MCF 10A (cell line): ENCODE results near the gene PLCD3. TPM values are rescaled to one million over a fixed set of nuclear protein-coding genes. Genes with fewer than 3 reads are reported as not detected.

Source experiments
- BruUV-seq: library from RNA; stranded (reverse); fragments of 400-500 nt; replicated peaks from 2 replicates; lab custom pipeline; 2021; lab: Mats Ljungman, UMichigan
- CTCF ChIA-PET: fragments of 300-600 bp; sonication (Branson Sonifier 250); formaldehyde crosslinking; extraction: SDS; loops from one replicate; lab custom pipeline; 2021; ENCODE audit warnings: antibody characterized with exemption, inconsistent platforms; lab: Yijun Ruan, JAX
- POLR2A ChIA-PET: fragments of 300-600, 350-650 bp; sonication (Branson Sonifier 250); formaldehyde crosslinking; extraction: SDS; loops from one replicate; lab custom pipeline; 2020; ENCODE audit warnings: antibody characterized with exemption, inconsistent platforms; lab: Yijun Ruan, JAX
- DNase-seq: peaks from one replicate; pipeline ENCODE4 v3.0.0-alpha.2; 2018; ENCODE audit not compliant: unreplicated experiment
- H3K27ac Mint-ChIP-seq: one replicate; pipeline ENCODE4 v1.8.0; 2022; ENCODE audit warnings: mild to moderate bottlenecking, low read depth, mixed read lengths; ENCODE audit not compliant: unreplicated experiment
- H3K27me3 Mint-ChIP-seq: one replicate; pipeline ENCODE4 v1.8.0; 2022; ENCODE audit warnings: mixed read lengths; ENCODE audit not compliant: insufficient read depth, unreplicated experiment
- H3K36me3 Mint-ChIP-seq: one replicate; pipeline ENCODE4 v1.8.0; 2022; ENCODE audit warnings: mild to moderate bottlenecking, moderate library complexity, mixed read lengths; ENCODE audit not compliant: insufficient read depth, unreplicated experiment
- H3K4me1 Mint-ChIP-seq: one replicate; pipeline ENCODE4 v1.8.0; 2022; ENCODE audit warnings: mixed read lengths; ENCODE audit not compliant: insufficient read depth, unreplicated experiment
- H3K4me3 Mint-ChIP-seq: one replicate; pipeline ENCODE4 v1.8.0; 2022; ENCODE audit warnings: mild to moderate bottlenecking, moderate library complexity, mixed read lengths; ENCODE audit not compliant: unreplicated experiment
- H3K9me3 Mint-ChIP-seq: one replicate; pipeline ENCODE4 v1.8.0; 2022; ENCODE audit warnings: mixed read lengths; ENCODE audit not compliant: unreplicated experiment
- intact Hi-C: fragments of 100-400 bp; cut with micrococcal nuclease; formaldehyde crosslinking; loops from 2 replicates; pipeline ENCODE4 v1.14.1; 2022
- total RNA-seq: library from RNA; stranded (reverse); gene quantifications from 2 replicates; pipeline ENCODE4 v1.2.3, GENCODE V29; 2022
- TF ChIP-seq, protein P1 (sequence below): fragments of 200-600 bp; IDR thresholded peaks from one replicate; pipeline ENCODE4 v1.8.0; 2022; ENCODE audit warnings: antibody characterized with exemption, mild to moderate bottlenecking; ENCODE audit not compliant: unreplicated experiment

The PLCD3 gene
- total RNA-seq, 1 experiment from 2014 or later, result 69.7 TPM

DNA sequence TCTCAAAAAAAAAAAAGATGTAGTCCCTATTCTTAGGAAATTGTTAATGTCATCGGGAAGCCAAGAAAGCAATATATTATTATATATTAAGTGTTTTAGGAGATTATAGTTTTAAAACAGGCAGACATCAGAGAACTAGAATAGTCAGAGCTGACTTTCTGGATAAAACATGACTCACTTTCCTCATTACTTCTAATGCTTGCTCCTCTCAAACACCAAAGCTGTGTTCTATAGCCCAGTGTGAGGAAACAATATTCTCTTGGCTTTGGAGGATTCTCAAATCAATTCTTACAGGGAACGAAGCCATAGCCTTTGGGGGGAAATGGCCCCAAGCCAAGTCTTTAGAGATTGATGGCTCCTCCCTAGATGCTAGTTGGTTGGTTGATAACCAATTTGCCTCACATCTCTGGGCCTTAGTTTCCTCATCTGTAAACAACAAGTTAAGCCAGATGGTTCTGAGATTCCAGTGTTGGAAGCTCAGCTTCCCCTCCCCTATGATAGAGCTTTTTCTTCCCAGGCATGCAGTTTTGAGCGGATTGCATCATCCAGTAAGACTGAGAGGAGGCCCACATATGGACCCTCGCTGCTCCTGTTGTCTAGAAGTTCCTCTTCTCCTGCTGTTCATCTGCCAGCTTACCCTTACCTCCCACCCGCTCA lies 58.8 kb downstream of the PLCD3 start:
- TF ChIP-seq, protein P1, sequence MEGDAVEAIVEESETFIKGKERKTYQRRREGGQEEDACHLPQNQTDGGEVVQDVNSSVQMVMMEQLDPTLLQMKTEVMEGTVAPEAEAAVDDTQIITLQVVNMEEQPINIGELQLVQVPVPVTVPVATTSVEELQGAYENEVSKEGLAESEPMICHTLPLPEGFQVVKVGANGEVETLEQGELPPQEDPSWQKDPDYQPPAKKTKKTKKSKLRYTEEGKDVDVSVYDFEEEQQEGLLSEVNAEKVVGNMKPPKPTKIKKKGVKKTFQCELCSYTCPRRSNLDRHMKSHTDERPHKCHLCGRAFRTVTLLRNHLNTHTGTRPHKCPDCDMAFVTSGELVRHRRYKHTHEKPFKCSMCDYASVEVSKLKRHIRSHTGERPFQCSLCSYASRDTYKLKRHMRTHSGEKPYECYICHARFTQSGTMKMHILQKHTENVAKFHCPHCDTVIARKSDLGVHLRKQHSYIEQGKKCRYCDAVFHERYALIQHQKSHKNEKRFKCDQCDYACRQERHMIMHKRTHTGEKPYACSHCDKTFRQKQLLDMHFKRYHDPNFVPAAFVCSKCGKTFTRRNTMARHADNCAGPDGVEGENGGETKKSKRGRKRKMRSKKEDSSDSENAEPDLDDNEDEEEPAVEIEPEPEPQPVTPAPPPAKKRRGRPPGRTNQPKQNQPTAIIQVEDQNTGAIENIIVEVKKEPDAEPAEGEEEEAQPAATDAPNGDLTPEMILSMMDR, result no peak
- no TSS peak for BruUV-seq
- DNase-seq, result no peak
- Mint-ChIP-seq H3K4me3 (no peak overlapping the region), H3K27me3 (no peaks in the 10 kb centered on the region), H3K4me1 (peaks cover 16% of the 10 kb centered on the region), H3K27ac (peak overlapping the region; percentile 25), H3K9me3 (no peaks in the 10 kb centered on the region), H3K36me3 (peaks cover 69% of the 10 kb centered on the region)
- CTCF ChIA-PET, result interaction anchor here (0.7 to 1.4 kb wide), 3 partner anchors 26 to 140 kb away, joined by 3 to 5 read pairs (median 4); no protein-coding TSS in a partner anchor
- POLR2A ChIA-PET, result interaction anchor here (0.9 to 2.1 kb wide), 4 partner anchors 12 to 19 kb away, joined by 3 to 8 read pairs (median 3); partner anchors contain the start of gene NMT1
- intact Hi-C loops, result no loop called here

DNA sequence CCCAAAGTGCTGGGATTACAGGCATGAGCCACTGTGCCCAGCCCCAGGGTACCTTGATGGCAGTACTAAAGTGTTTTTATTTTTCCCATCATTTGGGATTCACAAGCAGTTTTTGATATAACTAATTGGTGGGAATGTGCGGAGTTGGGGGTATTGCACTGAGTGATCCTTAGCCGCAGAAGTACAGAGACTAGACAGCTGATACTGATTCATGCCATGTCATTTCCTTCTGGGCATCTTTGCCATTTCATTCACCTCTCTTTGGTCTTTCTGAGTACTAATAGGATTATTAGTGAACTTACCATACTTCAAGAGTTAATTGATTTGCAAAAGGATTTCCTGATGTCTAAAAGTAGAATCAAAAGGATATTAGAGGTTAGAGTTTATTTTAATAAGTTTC lies 61.5 kb downstream of the PLCD3 start:
- peak overlapping the region; percentile 42 for H3K27ac Mint-ChIP-seq
- H3K4me3 Mint-ChIP-seq, result no peak overlapping the region
- CTCF ChIA-PET, result no interaction called here
- no peak for DNase-seq
- H3K4me1 Mint-ChIP-seq, result peaks cover 5% of the 10 kb centered on the region
- TF ChIP-seq, protein P1, result no peak
- H3K36me3 Mint-ChIP-seq, result peaks cover 66% of the 10 kb centered on the region
- no peaks in the 10 kb centered on the region for H3K9me3 Mint-ChIP-seq
- POLR2A ChIA-PET, result interaction anchor here (1.0 to 1.6 kb wide), 2 partner anchors 8 to 10 kb away, joined by 4 to 6 read pairs; partner anchors contain the start of gene NMT1
- intact Hi-C loops, result no loop called here
- BruUV-seq, result no TSS peak
- no peaks in the 10 kb centered on the region for H3K27me3 Mint-ChIP-seq

- peaks cover 65% of the 10 kb centered on the region for H3K36me3 Mint-ChIP-seq
- peaks cover 5% of the 10 kb centered on the region for H3K4me1 Mint-ChIP-seq
- no peak overlapping the region for H3K4me3 Mint-ChIP-seq
- TF ChIP-seq, protein P1, result no peak
- ChIA-PET POLR2A (interaction anchor here (0.7 to 3.9 kb wide), 2 partner anchors 20 to 98 kb away, joined by 4 to 12 read pairs; no protein-coding TSS in a partner anchor), CTCF (no interaction called here)
- intact Hi-C loops, result no loop called here
- no peaks in the 10 kb centered on the region for H3K27me3 Mint-ChIP-seq
- no peaks in the 10 kb centered on the region for H3K9me3 Mint-ChIP-seq
- no peak overlapping the region for H3K27ac Mint-ChIP-seq
- no TSS peak for BruUV-seq
- DNase-seq, result no peak
These were observed 62.3 kb downstream of the PLCD3 start for GRCh38 chr17:45070001-45070400.

GRCh38 chr17:45067637-45068036 lies 64.7 kb downstream of the PLCD3 start:
- Mint-ChIP-seq H3K36me3 (peaks cover 48% of the 10 kb centered on the region), H3K27me3 (no peaks in the 10 kb centered on the region), H3K4me1 (peaks cover 5% of the 10 kb centered on the region), H3K4me3 (no peak overlapping the region), H3K9me3 (no peaks in the 10 kb centered on the region), H3K27ac (no peak overlapping the region)
- ChIA-PET POLR2A (interaction anchor here (1.0 to 3.9 kb wide), 3 partner anchors 9 to 23 kb away, joined by 4 to 20 read pairs (median 12); no protein-coding TSS in a partner anchor), CTCF (interaction anchor here (0.6 to 1.9 kb wide), 3 partner anchors 28 to 57 kb away, joined by 3 to 8 read pairs (median 3); no protein-coding TSS in a partner anchor)
- no peak for DNase-seq
- BruUV-seq, result no TSS peak
- TF ChIP-seq, protein P1, result no peak
- intact Hi-C loops, result no loop called here
